ENCODE measurements around the gene PPFIA1.

The PPFIA1 gene

GRCh38 chr11:70419307-70420007, 149.0 kb downstream of the PPFIA1 start:
- no peak for DNase-seq

GRCh38 chr11:70420008-70420464, 149.5 kb downstream of the PPFIA1 start:
- no peak for DNase-seq

GRCh38 chr11:70420496-70420895, 150.0 kb downstream of the PPFIA1 start:
- no peak for DNase-seq

GRCh38 chr11:70421123-70421522, 150.6 kb downstream of the PPFIA1 start:
- DNase-seq, result no peak

GRCh38 chr11:70422692-70423522, 152.4 kb downstream of the PPFIA1 start:
- no peak for DNase-seq

GRCh38 chr11:70423523-70424505, 153.3 kb downstream of the PPFIA1 start:
- no peak for DNase-seq

- DNase-seq, result peak in 1 of 3 experiments; percentile 86
Observed at GRCh38 chr11:70424765-70425344, 154.4 kb downstream of the PPFIA1 start.

GRCh38 chr11:70427436-70427835, 156.9 kb downstream of the PPFIA1 start:
- DNase-seq, result no peak

GRCh38 chr11:70428701-70429427, 158.4 kb downstream of the PPFIA1 start:
- DNase-seq, result no peak

GRCh38 chr11:70429428-70429705, 158.9 kb downstream of the PPFIA1 start:
- no peak for DNase-seq

GRCh38 chr11:70429724-70430521, 159.4 kb downstream of the PPFIA1 start:
- DNase-seq, result no peak

GRCh38 chr11:70430671-70431574, 160.4 kb downstream of the PPFIA1 start:
- DNase-seq, result no peak

- no peak for DNase-seq
Observed at GRCh38 chr11:70431611-70432010, 161.1 kb downstream of the PPFIA1 start.

GRCh38 chr11:70432065-70432464, 161.6 kb downstream of the PPFIA1 start:
- no peak for DNase-seq

GRCh38 chr11:70432580-70432979, 162.1 kb downstream of the PPFIA1 start:
- no peak for DNase-seq

- DNase-seq, result no peak
Observed at GRCh38 chr11:70433038-70433437, 162.5 kb downstream of the PPFIA1 start.

- DNase-seq, result no peak
Observed at GRCh38 chr11:70433526-70433925, 163.0 kb downstream of the PPFIA1 start.

All from NCI-H1417 (cell line).